ENCODE data around the gene CLDN4. TPM values are rescaled to one million over a fixed set of nuclear protein-coding genes. Genes with fewer than 3 reads are reported as not detected.

CLDN4 gene
- total RNA-seq, 6 experiments from 2014 or later = 0.05 to 0.47 (median 0.32) TPM

DNA sequence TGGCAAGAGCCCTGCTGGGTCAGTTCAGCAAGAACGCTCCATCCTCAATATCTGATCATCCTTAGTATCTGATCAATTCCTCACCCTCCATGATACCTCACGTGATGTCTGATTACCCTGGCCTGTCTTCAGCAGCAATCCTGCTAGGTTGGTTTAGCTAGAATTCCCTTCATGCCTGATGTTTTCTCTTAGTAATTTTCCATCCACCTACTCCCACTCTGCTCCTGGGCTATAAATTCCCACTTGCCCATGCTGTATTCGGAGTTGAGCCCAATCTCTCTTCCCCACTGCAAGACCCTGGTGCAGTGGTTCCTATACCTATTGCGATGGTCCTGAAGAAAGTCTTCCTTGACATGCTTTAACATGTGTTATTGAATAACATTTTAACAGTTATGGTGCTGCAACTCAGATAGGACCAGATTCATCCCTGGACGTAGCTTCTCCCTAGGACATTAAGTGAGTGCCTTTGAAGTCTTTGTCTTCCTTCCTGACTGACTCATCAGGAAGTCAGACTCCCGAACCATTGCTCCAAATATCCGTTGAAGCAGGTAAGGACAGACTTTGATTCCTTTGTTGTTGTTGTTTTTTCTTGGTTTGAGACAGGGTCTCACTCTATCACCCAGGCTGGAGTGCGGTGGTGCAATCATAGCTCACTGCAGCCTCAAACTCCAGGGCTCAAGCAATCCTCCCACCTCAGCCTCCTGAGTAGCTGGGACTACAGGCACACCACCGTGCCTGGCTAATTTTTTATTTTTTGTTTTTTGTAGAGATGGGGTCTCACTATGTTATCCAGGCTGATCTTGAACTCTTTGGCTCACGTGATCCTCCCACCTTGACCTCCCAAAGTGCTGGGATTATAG lies 31.3 kb upstream of the CLDN4 start:
- H3K36me3 Mint-ChIP-seq (ENCODE audit: low read depth) = no peaks in the 10 kb centered on the region

DNA sequence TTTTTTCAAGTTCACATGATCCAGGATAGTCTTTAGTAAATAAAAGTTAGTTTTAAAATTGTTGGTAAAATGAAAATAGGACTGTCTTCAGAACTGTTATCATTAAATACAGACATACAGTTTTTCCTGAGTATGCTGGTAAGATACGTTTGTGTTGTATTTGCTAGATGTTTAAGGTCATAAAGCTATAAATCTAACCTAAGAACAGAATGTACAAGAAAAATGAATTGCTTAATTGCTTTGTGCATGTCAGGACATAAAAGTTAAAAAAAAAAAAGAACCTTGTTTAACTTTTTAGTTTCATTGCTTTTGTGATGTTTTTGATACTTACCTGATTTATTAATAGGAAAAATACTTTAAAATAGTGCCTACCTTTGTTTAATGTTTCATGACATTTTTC lies 29.2 kb upstream of the CLDN4 start:
- DNase-seq = no peak
- TF ChIP-seq, protein P1, sequence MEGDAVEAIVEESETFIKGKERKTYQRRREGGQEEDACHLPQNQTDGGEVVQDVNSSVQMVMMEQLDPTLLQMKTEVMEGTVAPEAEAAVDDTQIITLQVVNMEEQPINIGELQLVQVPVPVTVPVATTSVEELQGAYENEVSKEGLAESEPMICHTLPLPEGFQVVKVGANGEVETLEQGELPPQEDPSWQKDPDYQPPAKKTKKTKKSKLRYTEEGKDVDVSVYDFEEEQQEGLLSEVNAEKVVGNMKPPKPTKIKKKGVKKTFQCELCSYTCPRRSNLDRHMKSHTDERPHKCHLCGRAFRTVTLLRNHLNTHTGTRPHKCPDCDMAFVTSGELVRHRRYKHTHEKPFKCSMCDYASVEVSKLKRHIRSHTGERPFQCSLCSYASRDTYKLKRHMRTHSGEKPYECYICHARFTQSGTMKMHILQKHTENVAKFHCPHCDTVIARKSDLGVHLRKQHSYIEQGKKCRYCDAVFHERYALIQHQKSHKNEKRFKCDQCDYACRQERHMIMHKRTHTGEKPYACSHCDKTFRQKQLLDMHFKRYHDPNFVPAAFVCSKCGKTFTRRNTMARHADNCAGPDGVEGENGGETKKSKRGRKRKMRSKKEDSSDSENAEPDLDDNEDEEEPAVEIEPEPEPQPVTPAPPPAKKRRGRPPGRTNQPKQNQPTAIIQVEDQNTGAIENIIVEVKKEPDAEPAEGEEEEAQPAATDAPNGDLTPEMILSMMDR (IDR thresholded peaks at IDR 0.05) = no peak
- Mint-ChIP-seq H3K4me3 (no peak overlapping the region), H3K36me3 (ENCODE audit: low read depth) (no peaks in the 10 kb centered on the region), H3K27ac (no peak overlapping the region), H3K9me3 (no peaks in the 10 kb centered on the region), H3K27me3 (ENCODE audit: insufficient read depth) (peaks cover 4% of the 10 kb centered on the region; the same call in 1 of the 2 replicates), H3K4me1 (ENCODE audit: low read depth) (peaks cover 7% of the 10 kb centered on the region; the same call in 1 of the 2 replicates)

More for the DNA sequence above, 31.3 kb upstream of the CLDN4 start:
- Mint-ChIP-seq H3K4me3 (no peak overlapping the region), H3K27me3 (ENCODE audit: insufficient read depth) (peaks cover 4% of the 10 kb centered on the region; the same call in 1 of the 2 replicates), H3K9me3 (no peaks in the 10 kb centered on the region), H3K27ac (no peak overlapping the region), H3K4me1 (ENCODE audit: low read depth) (peaks cover 7% of the 10 kb centered on the region; the same call in 1 of the 2 replicates)
- no peak for DNase-seq
- TF ChIP-seq, protein P1 (IDR thresholded peaks at IDR 0.05) = no peak

DNA sequence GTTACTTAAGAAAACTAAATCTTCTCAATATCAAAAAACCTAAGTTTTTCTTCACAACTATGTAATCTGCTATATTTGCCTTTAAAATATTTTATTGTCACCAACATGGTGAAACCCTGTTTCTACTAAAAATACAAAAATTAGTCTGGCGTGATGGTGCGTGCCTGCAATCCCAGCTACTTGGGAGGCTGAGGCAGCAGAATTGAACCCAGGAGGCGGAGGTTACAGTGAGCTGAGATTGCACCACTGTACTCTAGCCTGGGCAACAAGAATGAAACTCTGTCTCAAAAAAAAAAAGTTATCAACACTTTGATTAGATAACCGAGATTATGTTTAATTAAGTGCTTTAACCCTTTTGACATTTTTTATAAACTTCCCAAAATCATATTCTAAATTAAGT lies 28.3 kb upstream of the CLDN4 start:
- Mint-ChIP-seq H3K27me3 (ENCODE audit: insufficient read depth) (peaks cover 4% of the 10 kb centered on the region; the same call in 1 of the 2 replicates), H3K4me3 (no peak overlapping the region), H3K36me3 (ENCODE audit: low read depth) (no peaks in the 10 kb centered on the region), H3K9me3 (no peaks in the 10 kb centered on the region), H3K4me1 (ENCODE audit: low read depth) (peaks cover 7% of the 10 kb centered on the region; the same call in 1 of the 2 replicates), H3K27ac (no peak overlapping the region)
- no peak for DNase-seq
- TF ChIP-seq, protein P1 (IDR thresholded peaks at IDR 0.05) = no peak

DNA sequence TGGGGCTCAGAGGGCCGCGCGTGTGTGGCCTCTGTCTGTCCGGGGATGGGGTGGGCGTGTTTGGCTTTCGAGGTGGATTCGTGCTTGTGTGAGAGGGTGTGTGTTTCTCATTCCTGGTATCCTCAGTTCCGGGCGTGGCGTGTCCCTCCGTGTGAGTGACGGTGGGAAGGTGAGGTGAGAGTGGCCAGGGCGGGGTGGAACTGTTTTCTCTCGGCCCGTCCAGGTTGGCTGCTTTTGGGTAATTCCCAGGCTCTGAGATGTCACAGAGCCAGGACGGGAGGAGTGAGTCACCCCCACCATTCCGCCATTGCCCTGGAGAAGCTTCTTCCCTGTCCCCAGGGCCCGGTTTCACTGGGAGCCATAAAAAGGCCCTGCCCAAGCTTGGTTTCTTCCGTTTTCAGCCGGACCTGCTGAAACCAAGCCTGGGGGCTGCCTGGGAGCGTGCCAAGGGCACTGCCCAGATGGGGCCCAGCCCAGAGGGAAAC lies 21.3 kb upstream of the CLDN4 start:
- peaks cover 18% of the 10 kb centered on the region for H3K4me1 Mint-ChIP-seq (ENCODE audit: low read depth)
- TF ChIP-seq, protein P1 (IDR thresholded peaks at IDR 0.05) = no peak
- no peak overlapping the region for H3K4me3 Mint-ChIP-seq
- no peak overlapping the region for H3K27ac Mint-ChIP-seq
- DNase-seq = no peak
- peaks cover 4% of the 10 kb centered on the region; the same call in 1 of the 2 replicates for H3K36me3 Mint-ChIP-seq (ENCODE audit: low read depth)
- peaks cover 2% of the 10 kb centered on the region; the same call in 1 of the 2 replicates for H3K27me3 Mint-ChIP-seq (ENCODE audit: insufficient read depth)
- H3K9me3 Mint-ChIP-seq = no peaks in the 10 kb centered on the region

DNA sequence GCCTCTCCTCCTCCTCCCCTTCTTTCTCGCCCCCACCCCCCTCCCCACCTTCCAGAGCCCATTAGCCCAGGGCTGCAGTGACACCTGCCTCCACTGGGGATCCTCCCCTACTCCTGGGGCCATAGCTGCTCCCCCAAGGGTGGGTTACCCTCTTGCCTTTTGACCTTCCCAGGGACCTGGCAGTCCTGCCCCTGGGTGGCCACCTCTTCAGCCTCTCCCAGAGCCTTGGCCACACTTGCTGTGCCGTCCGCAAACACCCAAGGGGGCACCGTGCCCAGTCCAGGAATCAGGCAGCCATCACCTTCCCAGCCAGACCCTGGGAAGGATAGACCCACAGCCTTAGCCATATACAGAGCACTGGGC lies 19.8 kb upstream of the CLDN4 start:
- H3K27me3 Mint-ChIP-seq (ENCODE audit: insufficient read depth) = peaks cover 2% of the 10 kb centered on the region

More for the DNA sequence above, 19.8 kb upstream of the CLDN4 start:
- DNase-seq = no peak
- H3K9me3 Mint-ChIP-seq = no peaks in the 10 kb centered on the region
- TF ChIP-seq, protein P1 (IDR thresholded peaks at IDR 0.05) = no peak
- peaks cover 4% of the 10 kb centered on the region; the same call in 1 of the 2 replicates for H3K36me3 Mint-ChIP-seq (ENCODE audit: low read depth)
- no peak overlapping the region for H3K4me3 Mint-ChIP-seq
- H3K27ac Mint-ChIP-seq = no peak overlapping the region
- H3K4me1 Mint-ChIP-seq (ENCODE audit: low read depth) = peaks cover 18% of the 10 kb centered on the region
